ENCODE results near the gene LTA.
A peak's percentile ranks its signal among the peaks of the same experiment; 100 is the strongest.

The LTA gene

GRCh38 chr6:31569861-31570536 is 2.1 kb upstream of the LTA start:
- DNase-seq (ENCODE audit: low read depth, low spot score): no peak

- peak; percentile 71 for DNase-seq (ENCODE audit: low read depth, low spot score)
These were observed 1.4 kb downstream of the LTA start for GRCh38 chr6:31573239-31574105.

- peak; percentile 50 for DNase-seq (ENCODE audit: low read depth, low spot score)
These were observed 2.3 kb downstream of the LTA start for GRCh38 chr6:31574106-31575061.

GRCh38 chr6:31575335-31575901 is 3.3 kb downstream of the LTA start, which contains the start of gene TNF:
TSS of gene TNF (plus strand) at chr6:31575565. CDS start at chr6:31575742, 177 bp downstream.
- DNase-seq (ENCODE audit: low read depth, low spot score): peak; percentile 37

GRCh38 chr6:31575952-31576685 is 4.0 kb downstream of the LTA start:
- no peak for DNase-seq (ENCODE audit: low read depth, low spot score)

- DNase-seq (ENCODE audit: low read depth, low spot score): no peak
These were observed 4.9 kb downstream of the LTA start for GRCh38 chr6:31576897-31577578.

- DNase-seq (ENCODE audit: low read depth, low spot score): no peak
These were observed 5.5 kb downstream of the LTA start for GRCh38 chr6:31577579-31577966.

GRCh38 chr6:31578184-31579118 is 6.4 kb downstream of the LTA start:
- peak; percentile 96 for DNase-seq (ENCODE audit: low read depth, low spot score)

- no peak for DNase-seq (ENCODE audit: low read depth, low spot score)
These were observed 7.0 kb downstream of the LTA start for GRCh38 chr6:31579119-31579505.

- DNase-seq (ENCODE audit: low read depth, low spot score): no peak
These were observed 7.7 kb downstream of the LTA start for GRCh38 chr6:31579546-31580437.

- no peak for DNase-seq (ENCODE audit: low read depth, low spot score)
These were observed 8.3 kb downstream of the LTA start for GRCh38 chr6:31580438-31580740.

GRCh38 chr6:31580807-31581433 is 8.8 kb downstream of the LTA start:
- DNase-seq (ENCODE audit: low read depth, low spot score): peak; percentile 94

- peak; percentile 30 for DNase-seq (ENCODE audit: low read depth, low spot score)
These were observed 9.5 kb downstream of the LTA start for GRCh38 chr6:31581434-31582229.

GRCh38 chr6:31582230-31582643 is 10.1 kb downstream of the LTA start, which contains the start of gene LTB:
TSS of gene LTB (minus strand) at chr6:31582424. CDS start at chr6:31582417, 7 bp downstream.
- no peak for DNase-seq (ENCODE audit: low read depth, low spot score)

GRCh38 chr6:31585491-31585890 is 13.4 kb downstream of the LTA start:
- peak; percentile 61 for DNase-seq (ENCODE audit: low read depth, low spot score)

- no peak for DNase-seq (ENCODE audit: low read depth, low spot score)
These were observed 13.9 kb downstream of the LTA start, which contains the start of gene LST1 for GRCh38 chr6:31586008-31586407. TSS of gene LST1 (plus strand) at chr6:31586277. CDS start at chr6:31587300, 1,023 bp downstream.
